ENCODE measurements around the gene IL23R. TPM values are rescaled to one million over a fixed set of nuclear protein-coding genes. Genes with fewer than 3 reads are reported as not detected.

IL23R gene
- total and polyA plus RNA-seq, 2 of the 8 experiments (the other 6 are each of a cell fraction or from before 2014, with no cell fraction given) = not detected

GRCh38 chr1:67133177-67133576, 33.1 kb upstream of the IL23R start:
- 93% methylated on average over 2 of the region's 2 CpGs; no CpG with 5 or more reads in 1 of the 2 experiments for WGBS, 2 experiments (ENCODE audit: extremely low coverage in 1 of 2, insufficient coverage in 1 of 2, insufficient read length in 1 of 2, insufficient replicate concordance in 2 of 2, low coverage in 1 of 2, low lambda C conversion rate in 2 of 2, missing lambda C conversion rate in 1 of 2)
- DNase-seq (ENCODE audit: low read depth in 1 of 2, low spot score in 2 of 2) = no peak
- Histone ChIP-seq H3K56ac (replicated peaks; ENCODE audit: insufficient read length, low read depth, low read length) (no peak overlapping the region), H4K8ac (ENCODE audit: extremely low read depth, insufficient read depth, low read length) (no peak overlapping the region), H3K14ac (ENCODE audit: insufficient read length) (no peak overlapping the region), H3K18ac (ENCODE audit: extremely low read depth, low read length) (no peak overlapping the region), H3K36me3 (ENCODE audit: control insufficient read depth in 2 of 4, insufficient read depth in 4 of 4, low read length in 3 of 4) (no peaks in the 10 kb centered on the region), H2BK120ac (replicated peaks; ENCODE audit: low read depth, low read length) (no peak overlapping the region), H3K79me1 (ENCODE audit: low read depth, low read length) (no peaks in the 10 kb centered on the region), H3K4me1 (replicated peaks in 1 of 4; ENCODE audit: control insufficient read depth in 3 of 4, insufficient read depth in 4 of 4, low read length in 3 of 4) (peaks cover 2 to 7% (median 4%) of the 10 kb centered on the region in 4 experiments; a peak in 4 of 7 replicates), H2AK5ac (ENCODE audit: low read depth, low read length) (no peak overlapping the region), H2BK15ac (ENCODE audit: low read length) (no peak overlapping the region), H4K91ac (replicated peaks; ENCODE audit: insufficient read length, low read length) (no peak overlapping the region), H4K5ac (ENCODE audit: insufficient read length, low read depth, low read length) (no peak overlapping the region), H2BK12ac (ENCODE audit: low read depth, low read length) (no peak overlapping the region), H2BK5ac (ENCODE audit: low read depth, low read length) (no peak overlapping the region), H3K23me2 (ENCODE audit: low read depth, low read length) (no peaks in the 10 kb centered on the region; the same call in 1 of the 2 replicates), H3K79me2 (ENCODE audit: control insufficient read depth in 1 of 2, insufficient read depth in 2 of 2, low read length in 2 of 2) (no peaks in the 10 kb centered on the region), H3K4ac (replicated peaks; ENCODE audit: insufficient read length, low read depth, low read length) (no peak overlapping the region), H3K9me3 (ENCODE audit: insufficient read depth in 2 of 2, low read depth in 1 of 2, low read length in 1 of 2) (no peaks in the 10 kb centered on the region), H2AFZ (ENCODE audit: low read length) (no peak overlapping the region), H3K9ac (replicated peaks in 1 of 4; ENCODE audit: extremely low read depth in 1 of 4, low read depth in 3 of 4, low read length in 3 of 4) (no peak overlapping the region), H3K4me3 (ENCODE audit: extremely low read depth in 1 of 4, insufficient read depth in 2 of 4, low read depth in 3 of 4, low read length in 4 of 4) (no peak overlapping the region), H4K20me1 (replicated peaks in 1 of 2; ENCODE audit: control insufficient read depth in 1 of 2, insufficient read depth in 2 of 2, low read length in 2 of 2) (no peaks in the 10 kb centered on the region), H3K4me2 (ENCODE audit: insufficient read depth in 1 of 2, low read depth in 2 of 2, low read length in 2 of 2) (no peak overlapping the region), H3K23ac (ENCODE audit: insufficient read length) (no peak overlapping the region), H3K27me3 (replicated peaks in 1 of 4; ENCODE audit: control insufficient read depth in 3 of 4, extremely low read depth in 1 of 4, insufficient read depth in 3 of 4, low read length in 3 of 4) (0 out of 7 replicates have a peak, but pooled peaks cover 0 to 2% (median 0%) of the 10 kb centered on the region in 4 experiments), H3K27ac (ENCODE audit: low read depth, low read length) (no peak overlapping the region), H2BK20ac (ENCODE audit: low read length) (no peak overlapping the region)
- POLR2A ChIA-PET (ENCODE audit: partially characterized antibody) = no interaction called here
- CTCF ChIA-PET (ENCODE audit: partially characterized antibody) = interaction anchor here (1.0 kb wide), 1 partner anchor 43 kb away, joined by 4 read pairs; no protein-coding TSS in a partner anchor
- no peak for FAIRE-seq
- no peak for TF ChIP-seq EZH2 (IDR thresholded peaks at IDR 0.05; ENCODE audit: low read depth, low read length, severe bottlenecking)
- TF ChIP-seq SUZ12 (IDR thresholded peaks at IDR 0.05; ENCODE audit: low read length) = no peak
- TF ChIP-seq CTBP2 (IDR thresholded peaks at IDR 0.05; ENCODE audit: borderline replicate concordance, insufficient read depth, insufficient read length, low read length) = no peak
- TF ChIP-seq BCL11A (IDR thresholded peaks at IDR 0.05; ENCODE audit: low read depth in 2 of 2, low read length in 2 of 2) = no peak
- no peak for TF ChIP-seq YY1 (IDR thresholded peaks at IDR 0.05; ENCODE audit: low read depth, low read length)
- no peak for TF ChIP-seq SIRT6 (IDR thresholded peaks at IDR 0.05; ENCODE audit: low read length)
- no peak for TF ChIP-seq CTCF (IDR thresholded peaks at IDR 0.05; ENCODE audit: control extremely low read depth in 1 of 3, insufficient read depth in 1 of 3, low read depth in 1 of 3, low read length in 3 of 3)
- no peak for TF ChIP-seq E2F6 (IDR thresholded peaks at IDR 0.05)
- TF ChIP-seq ATF3 (IDR thresholded peaks at IDR 0.05; ENCODE audit: insufficient read depth, low read depth, low read length) = no peak
- no peak for TF ChIP-seq CBX8 (IDR thresholded peaks at IDR 0.05; ENCODE audit: borderline replicate concordance, low read depth, low read length)

All from H1 (cell line).